HCT116 (cell line): Measurements from ENCODE around the gene RPL11. TPM values are rescaled to one million over a fixed set of nuclear protein-coding genes. Genes with fewer than 3 reads are reported as not detected.

Experiments
- ATAC-seq: fragments of 200-7000 bp; cut with Tn5 transposase; 2 replicates; pipeline ENCODE4 v1.9.1; 2020; ENCODE audit warnings: mild to moderate bottlenecking, moderate library complexity
- BruUV-seq: library from RNA; stranded (reverse); fragments of 400-500 nt; replicated peaks from 2 replicates; lab custom pipeline; 2021; lab: Mats Ljungman, UMichigan
- CTCF ChIA-PET: fragments of 300-600 bp; sonication (Branson Sonifier 250); formaldehyde crosslinking; loops from one replicate; lab custom pipeline; 2021; ENCODE audit warnings: antibody characterized with exemption; lab: Charles Lee
- POLR2A ChIA-PET: fragments of 300-600, 350-600 bp; sonication (Branson Sonifier 250); formaldehyde crosslinking; loops from one replicate; lab custom pipeline; 2021; ENCODE audit warnings: antibody characterized with exemption; lab: Charles Lee
- RAD21 ChIA-PET, 2 experiments: fragments of 300-600 bp; sonication (Branson Sonifier 250); formaldehyde crosslinking; loops; one replicate each; lab custom pipeline; 2023; ENCODE audit warnings: low total read pairs in 2 of 2; ENCODE audit not compliant: uncharacterized antibody in 2 of 2, unreplicated experiment in 2 of 2, low non-redundant PET in 1 of 2; lab: Charles Lee
- DNase-seq: peaks from one replicate; pipeline ENCODE4 v3.0.0-alpha.2; 2010; ENCODE audit warnings: low read depth, low spot score
- H2AFZ ChIP-seq: fragments of 200-600 bp; shearing (Covaris generic), sonication (generic); 2 replicates; pipeline ENCODE4 v1.6.1; 2017; ENCODE audit warnings: low read depth, mixed run types, mixed read lengths, antibody characterized with exemption, low read length; ENCODE audit not compliant: poor library complexity, severe bottlenecking
- H3K27ac ChIP-seq: 2 replicates; pipeline ENCODE4 v1.5.1; 2012; ENCODE audit warnings: low read depth, low read length
- H3K27me3 ChIP-seq: fragments of 200-600 bp; sonication (generic); 2 replicates; pipeline ENCODE4 v1.6.1; 2016; ENCODE audit warnings: mixed run types, low read length, mixed read lengths; ENCODE audit not compliant: insufficient read depth
- H3K36me3 ChIP-seq, 2 experiments: fragments of 200-500 bp in 1 of 2; fragments of 200-600 bp in 1 of 2; sonication (Bioruptor generic) in 1 of 2; sonication (generic) in 1 of 2; 2 replicates each; pipeline versions ENCODE4 v1.5.1 to v1.6.1; 2014 to 2016; ENCODE audit warnings: low read length in 2 of 2, inconsistent platforms in 1 of 2, mixed read lengths in 1 of 2, mixed run types in 1 of 2; ENCODE audit not compliant: insufficient read depth in 2 of 2, control insufficient read depth in 1 of 2
- H3K4me1 ChIP-seq, 2 experiments: fragments of 200-600 bp in 1 of 2; sonication (generic) in 1 of 2; 2 replicates each; pipeline versions ENCODE4 v1.5.1 to v1.6.1; 2012 to 2017; ENCODE audit warnings: low read length in 2 of 2, inconsistent platforms in 1 of 2, mild to moderate bottlenecking in 1 of 2, mixed read lengths in 1 of 2, mixed run types in 1 of 2, moderate library complexity in 1 of 2; ENCODE audit not compliant: insufficient read depth in 2 of 2, control insufficient read depth in 1 of 2
- H3K4me2 ChIP-seq: fragments of 200-600 bp; sonication (generic); 2 replicates; pipeline ENCODE4 v1.6.1; 2017; ENCODE audit warnings: mixed run types, low read length, mixed read lengths
- H3K4me3 ChIP-seq, 2 experiments: fragments of 200-600 bp in 1 of 2; sonication (generic) in 1 of 2; replicated peaks in 1 of 2; 2 replicates each; pipeline ENCODE4 v1.5.1; 2011 to 2016; ENCODE audit warnings: low read length in 2 of 2, control low read depth in 1 of 2, low read depth in 1 of 2, mild to moderate bottlenecking in 1 of 2, mixed read lengths in 1 of 2, mixed run types in 1 of 2
- H3K79me2 ChIP-seq: fragments of 200-600 bp; sonication (generic); 2 replicates; pipeline ENCODE4 v1.6.1; 2017; ENCODE audit warnings: mild to moderate bottlenecking, mixed run types, low read length, moderate library complexity, mixed read lengths; ENCODE audit not compliant: insufficient read depth
- H3K9ac ChIP-seq: fragments of 200-600 bp; sonication (generic); 2 replicates; pipeline ENCODE4 v1.6.1; 2016; ENCODE audit warnings: low read length, mixed read lengths
- H3K9me2 ChIP-seq: fragments of 200-600 bp; sonication (generic), shearing (Covaris generic); 2 replicates; pipeline ENCODE4 v1.6.1; 2017; ENCODE audit warnings: mixed run types, mild to moderate bottlenecking, moderate library complexity; ENCODE audit not compliant: insufficient read depth
- H3K9me3 ChIP-seq, 2 experiments: fragments of 200-500 bp in 1 of 2; fragments of 200-600 bp in 1 of 2; sonication (Bioruptor generic) in 1 of 2; sonication (generic) in 1 of 2; 2 replicates each; pipeline ENCODE4 v1.6.1; 2014 to 2017; ENCODE audit warnings: low read length in 2 of 2, mixed read lengths in 2 of 2, inconsistent platforms in 1 of 2, low read depth in 1 of 2, mild to moderate bottlenecking in 1 of 2, mixed run types in 1 of 2, moderate library complexity in 1 of 2; ENCODE audit not compliant: control insufficient read depth in 1 of 2, insufficient read depth in 1 of 2
- H4K20me1 ChIP-seq: fragments of 200-600 bp; sonication (generic), shearing (Covaris generic); 2 replicates; pipeline ENCODE4 v1.6.1; 2017; ENCODE audit warnings: mixed run types, mild to moderate bottlenecking, moderate library complexity; ENCODE audit not compliant: insufficient read depth
- ATF3 ChIP-seq: IDR thresholded peaks from 2 replicates; pipeline ENCODE4 v1.6.1; 2012
- CTCF ChIP-seq, 3 experiments: fragments of 200-600 bp in 1 of 3; sonication (generic) in 1 of 3; IDR thresholded peaks in 2 of 3; conservative IDR thresholded peaks in 1 of 3; 2 replicates each; pipeline ENCODE4 v1.5.1; 2012 to 2017; ENCODE audit warnings: low read depth in 2 of 3, low read length in 2 of 3, antibody characterized with exemption in 1 of 3, borderline replicate concordance in 1 of 3, control low read depth in 1 of 3, mild to moderate bottlenecking in 1 of 3, mixed read lengths in 1 of 3, mixed run types in 1 of 3, moderate library complexity in 1 of 3; ENCODE audit not compliant: insufficient read depth in 1 of 3
- EGR1 ChIP-seq: IDR thresholded peaks from 2 replicates; pipeline ENCODE4 v1.6.1; 2012; ENCODE audit warnings: low read depth
- FOSL1 ChIP-seq: IDR thresholded peaks from 2 replicates; pipeline ENCODE4 v1.6.1; 2012; ENCODE audit warnings: low read depth
- POLR2A ChIP-seq: IDR thresholded peaks from 2 replicates; pipeline ENCODE4 v1.7.0; 2011; ENCODE audit warnings: borderline replicate concordance; ENCODE audit not compliant: insufficient read depth, insufficient read length; ENCODE audit errors: extremely low read depth
- REST ChIP-seq: IDR thresholded peaks from 2 replicates; pipeline ENCODE4 v1.6.1; 2012; ENCODE audit warnings: low read depth
- TCF7L2 ChIP-seq: IDR thresholded peaks from 2 replicates; pipeline ENCODE4 v1.7.0; 2011; ENCODE audit warnings: borderline replicate concordance, inconsistent platforms; ENCODE audit not compliant: insufficient read depth, insufficient read length; ENCODE audit errors: extremely low read depth
- intact Hi-C: fragments of 100-400 bp; cut with micrococcal nuclease; formaldehyde crosslinking; loops from 2 replicates; pipeline ENCODE4 v1.10.0; 2022
- total RNA-seq: library from RNA; stranded (reverse); gene quantifications from one replicate; pipeline ENCODE4 v1.2.1, GENCODE V29; 2021; ENCODE audit not compliant: unreplicated experiment

The RPL11 gene
- total RNA-seq, 1 experiment from 2014 or later: 1,262 TPM

- no peak for TF ChIP-seq TCF7L2
- no peak for TF ChIP-seq POLR2A
- TF ChIP-seq EGR1: no peak
- TF ChIP-seq REST: no peak
- no peak for TF ChIP-seq FOSL1
- TF ChIP-seq ATF3: no peak
- no peak for TF ChIP-seq CTCF (IDR thresholded peaks at IDR 0.05 in 2 of 3, conservative IDR thresholded peaks at IDR 0.05 in 1 of 3; ENCODE audit: borderline replicate concordance in 1 of 3, insufficient read depth in 1 of 3, low read depth in 2 of 3, low read length in 2 of 3)
- Histone ChIP-seq H3K27ac (no peak overlapping the region), H2AFZ (no peak overlapping the region), H3K27me3 (no peaks in the 10 kb centered on the region), H3K9ac (no peak overlapping the region), H3K9me2 (no peaks in the 10 kb centered on the region), H3K4me3 (no peak overlapping the region), H3K79me2 (no peaks in the 10 kb centered on the region), H4K20me1 (no peaks in the 10 kb centered on the region), H3K36me3 (no peaks in the 10 kb centered on the region), H3K4me2 (no peak overlapping the region), H3K4me1 (peaks cover 0 to 8% of the 10 kb centered on the region in 2 experiments; a peak in 2 of 4 replicates), H3K9me3 (no peaks in the 10 kb centered on the region)
- ChIA-PET POLR2A (no interaction called here), CTCF (interaction anchor here (0.6 kb wide), 1 partner anchor 17 kb away, joined by 3 read pairs; no protein-coding TSS in a partner anchor), RAD21 (no interaction called here)
- DNase-seq (no peak), ATAC-seq (no peak)
- intact Hi-C loops: no loop called here
- BruUV-seq: no TSS peak
Measured at GRCh38 chr1:23661887-23662286, 29.7 kb upstream of the RPL11 start.
